ENCODE measurements around the gene SNX12.
"Not testable (repeated sequence)": the region's sequence is repeated elsewhere in the genome, so short reads cannot be mapped to it uniquely, and the experiment has no call there.

SNX12 gene

GRCh38 chrX:71047891-71048290 lies 20.2 kb downstream of the SNX12 start:
- H3K4me3 ChIP-seq (ENCODE audit: control insufficient read depth in 1 of 7, extremely low read depth in 1 of 7, insufficient read depth in 4 of 7, low read depth in 2 of 7, low read length in 6 of 7); CTCF ChIA-PET; H3K36me3 ChIP-seq (ENCODE audit: control insufficient read depth in 4 of 4, insufficient read depth in 4 of 4, low read length in 3 of 4); POLR2A ChIA-PET; H3K4me1 ChIP-seq (ENCODE audit: control extremely low read depth in 1 of 4, control insufficient read depth in 4 of 4, insufficient read depth in 4 of 4, low read length in 3 of 4); H3K27me3 ChIP-seq (replicated peaks in 2 of 5; ENCODE audit: control insufficient read depth in 4 of 5, insufficient read depth in 5 of 5, low read length in 4 of 5); H3K9me3 ChIP-seq (ENCODE audit: control extremely low read depth in 1 of 5, control insufficient read depth in 4 of 5, insufficient read depth in 2 of 5, low read depth in 1 of 5, low read length in 4 of 5); DNase-seq; H3K27ac ChIP-seq (ENCODE audit: insufficient read depth in 1 of 2, low read depth in 1 of 2, low read length in 2 of 2, poor library complexity in 1 of 2, severe bottlenecking in 2 of 2): not testable (repeated sequence)
- no CpG with 5 or more reads among the region's 8 CpGs for WGBS (ENCODE audit: insufficient coverage)

GRCh38 chrX:71017396-71017939 lies 50.7 kb downstream of the SNX12 start:
- CTCF ChIA-PET: interaction anchor here (1.4 kb wide), 1 partner anchor 16 kb away, joined by 4 read pairs; no protein-coding TSS in a partner anchor
- no peaks in the 10 kb centered on the region for H3K4me1 ChIP-seq (ENCODE audit: control extremely low read depth in 1 of 4, control insufficient read depth in 4 of 4, insufficient read depth in 4 of 4, low read length in 3 of 4)
- DNase-seq: no peak
- no peak overlapping the region for H3K4me3 ChIP-seq (ENCODE audit: control insufficient read depth in 1 of 7, extremely low read depth in 1 of 7, insufficient read depth in 4 of 7, low read depth in 2 of 7, low read length in 6 of 7)
- no peaks in the 10 kb centered on the region for H3K9me3 ChIP-seq (ENCODE audit: control extremely low read depth in 1 of 5, control insufficient read depth in 4 of 5, insufficient read depth in 2 of 5, low read depth in 1 of 5, low read length in 4 of 5)
- H3K27me3 ChIP-seq (replicated peaks in 2 of 5; ENCODE audit: control insufficient read depth in 4 of 5, insufficient read depth in 5 of 5, low read length in 4 of 5): no peaks in the 10 kb centered on the region
- no peak overlapping the region for H3K27ac ChIP-seq (ENCODE audit: insufficient read depth in 1 of 2, low read depth in 1 of 2, low read length in 2 of 2, poor library complexity in 1 of 2, severe bottlenecking in 2 of 2)
- WGBS (ENCODE audit: insufficient coverage): 63% methylated on average over 3 of the region's 6 CpGs
- POLR2A ChIA-PET: no interaction called here
- H3K36me3 ChIP-seq (ENCODE audit: control insufficient read depth in 4 of 4, insufficient read depth in 4 of 4, low read length in 3 of 4): no peaks in the 10 kb centered on the region
